Chondrocyte (in vitro differentiated cells): Measurements from ENCODE around the gene CEP250. TPM values are rescaled to one million over a fixed set of nuclear protein-coding genes. Genes with fewer than 3 reads are reported as not detected.
"Not testable (repeated sequence)": the region's sequence is repeated elsewhere in the genome, so short reads cannot be mapped to it uniquely, and the experiment has no call there.

Experiments
- DNase-seq: peaks from one replicate; pipeline ENCODE4 v3.0.0; 2021; ENCODE audit warnings: mixed read lengths, low spot score
- H3K27ac Mint-ChIP-seq: one replicate; pipeline ENCODE4 v1.8.0; 2021; ENCODE audit warnings: mild to moderate bottlenecking, moderate library complexity, mixed read lengths; ENCODE audit not compliant: unreplicated experiment
- H3K27me3 Mint-ChIP-seq: 2 replicates; pipeline ENCODE4 v1.8.0; 2021; ENCODE audit warnings: low read depth, mixed read lengths
- H3K36me3 Mint-ChIP-seq: 2 replicates; pipeline ENCODE4 v1.8.0; 2021; ENCODE audit warnings: low read depth, mixed read lengths
- H3K4me1 Mint-ChIP-seq: 2 replicates; pipeline ENCODE4 v1.8.0; 2021; ENCODE audit warnings: low read depth, mild to moderate bottlenecking, mixed read lengths
- H3K4me3 Mint-ChIP-seq: one replicate; pipeline ENCODE4 v1.8.0; 2021; ENCODE audit warnings: mild to moderate bottlenecking, moderate library complexity, mixed read lengths; ENCODE audit not compliant: unreplicated experiment
- H3K9me3 Mint-ChIP-seq: 2 replicates; pipeline ENCODE4 v1.8.0; 2021; ENCODE audit warnings: low read depth, mixed read lengths
- total RNA-seq: library from RNA; stranded (reverse); gene quantifications from 3 replicates; pipeline ENCODE4 v1.2.1, GENCODE V29; 2021
- TF ChIP-seq, protein P1 (sequence below): fragments of 200-600 bp; sonication (generic); IDR thresholded peaks from 2 replicates; pipeline ENCODE4 v1.5.0; 2021; ENCODE audit warnings: antibody characterized with exemption, mild to moderate bottlenecking, moderate library complexity

Gene CEP250
- total RNA-seq, 1 donor from 2014 or later, result 43.6 TPM

DNA sequence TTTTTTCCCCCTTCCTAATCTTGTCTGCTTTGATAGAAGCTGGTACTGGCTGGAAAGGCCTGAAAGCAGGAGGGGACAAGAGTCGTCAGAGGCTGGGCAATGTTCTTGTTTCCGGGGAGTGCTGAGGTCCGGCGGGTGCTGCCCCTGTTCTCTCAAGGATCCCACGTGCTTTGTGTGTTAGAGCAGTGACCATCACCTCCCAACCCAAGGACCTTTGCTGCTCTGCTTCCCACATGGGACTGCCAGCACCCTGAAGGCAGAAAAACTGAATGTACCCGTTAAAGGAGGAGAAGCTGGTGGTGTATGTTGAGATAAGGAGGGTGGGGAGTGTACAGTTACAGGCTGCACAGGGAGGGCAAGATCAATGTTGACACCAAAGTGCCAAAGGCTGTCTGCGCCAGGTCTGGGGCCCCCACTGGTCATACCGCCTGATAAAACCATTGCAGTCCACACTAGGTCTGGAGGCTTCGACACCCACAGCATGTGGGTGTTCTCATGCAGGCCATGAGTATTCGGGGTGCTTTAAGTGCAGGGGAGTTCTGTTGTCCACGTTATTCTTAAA is 59.1 kb downstream of the CEP250 start:
- H3K27me3 Mint-ChIP-seq, result no peaks in the 10 kb centered on the region
- peaks cover 8% of the 10 kb centered on the region for H3K4me1 Mint-ChIP-seq
- H3K9me3 Mint-ChIP-seq, result no peaks in the 10 kb centered on the region
- no peak overlapping the region for H3K27ac Mint-ChIP-seq
- DNase-seq, result no peak
- peaks cover 9% of the 10 kb centered on the region for H3K36me3 Mint-ChIP-seq
- H3K4me3 Mint-ChIP-seq, result no peak overlapping the region
- TF ChIP-seq, protein P1, sequence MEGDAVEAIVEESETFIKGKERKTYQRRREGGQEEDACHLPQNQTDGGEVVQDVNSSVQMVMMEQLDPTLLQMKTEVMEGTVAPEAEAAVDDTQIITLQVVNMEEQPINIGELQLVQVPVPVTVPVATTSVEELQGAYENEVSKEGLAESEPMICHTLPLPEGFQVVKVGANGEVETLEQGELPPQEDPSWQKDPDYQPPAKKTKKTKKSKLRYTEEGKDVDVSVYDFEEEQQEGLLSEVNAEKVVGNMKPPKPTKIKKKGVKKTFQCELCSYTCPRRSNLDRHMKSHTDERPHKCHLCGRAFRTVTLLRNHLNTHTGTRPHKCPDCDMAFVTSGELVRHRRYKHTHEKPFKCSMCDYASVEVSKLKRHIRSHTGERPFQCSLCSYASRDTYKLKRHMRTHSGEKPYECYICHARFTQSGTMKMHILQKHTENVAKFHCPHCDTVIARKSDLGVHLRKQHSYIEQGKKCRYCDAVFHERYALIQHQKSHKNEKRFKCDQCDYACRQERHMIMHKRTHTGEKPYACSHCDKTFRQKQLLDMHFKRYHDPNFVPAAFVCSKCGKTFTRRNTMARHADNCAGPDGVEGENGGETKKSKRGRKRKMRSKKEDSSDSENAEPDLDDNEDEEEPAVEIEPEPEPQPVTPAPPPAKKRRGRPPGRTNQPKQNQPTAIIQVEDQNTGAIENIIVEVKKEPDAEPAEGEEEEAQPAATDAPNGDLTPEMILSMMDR, result no peak

DNA sequence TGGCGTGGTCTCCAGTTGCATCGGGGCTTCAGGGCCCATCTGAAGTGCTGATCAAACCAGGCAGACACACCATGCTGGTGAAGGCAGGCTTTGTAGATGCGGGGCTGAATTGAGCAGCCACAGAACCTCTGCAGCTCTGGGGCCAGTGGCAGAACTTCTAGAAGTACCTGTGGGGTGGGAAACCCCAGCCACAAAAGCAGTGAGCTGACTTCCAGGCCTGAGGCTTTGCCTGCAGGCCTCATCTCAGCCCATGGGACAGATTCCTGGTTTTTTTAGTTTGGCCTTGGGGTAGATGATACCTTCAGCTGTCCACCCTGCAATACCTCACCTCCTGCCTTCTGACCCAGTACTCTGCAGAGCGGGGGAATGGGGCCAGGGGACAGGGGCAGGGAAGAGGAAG is 59.9 kb downstream of the CEP250 start:
- Mint-ChIP-seq H3K9me3 (no peaks in the 10 kb centered on the region), H3K4me1 (peaks cover 8% of the 10 kb centered on the region), H3K27me3 (no peaks in the 10 kb centered on the region), H3K4me3 (no peak overlapping the region), H3K36me3 (peaks cover 5% of the 10 kb centered on the region), H3K27ac (no peak overlapping the region)
- TF ChIP-seq, protein P1, result no peak
- DNase-seq, result no peak

DNA sequence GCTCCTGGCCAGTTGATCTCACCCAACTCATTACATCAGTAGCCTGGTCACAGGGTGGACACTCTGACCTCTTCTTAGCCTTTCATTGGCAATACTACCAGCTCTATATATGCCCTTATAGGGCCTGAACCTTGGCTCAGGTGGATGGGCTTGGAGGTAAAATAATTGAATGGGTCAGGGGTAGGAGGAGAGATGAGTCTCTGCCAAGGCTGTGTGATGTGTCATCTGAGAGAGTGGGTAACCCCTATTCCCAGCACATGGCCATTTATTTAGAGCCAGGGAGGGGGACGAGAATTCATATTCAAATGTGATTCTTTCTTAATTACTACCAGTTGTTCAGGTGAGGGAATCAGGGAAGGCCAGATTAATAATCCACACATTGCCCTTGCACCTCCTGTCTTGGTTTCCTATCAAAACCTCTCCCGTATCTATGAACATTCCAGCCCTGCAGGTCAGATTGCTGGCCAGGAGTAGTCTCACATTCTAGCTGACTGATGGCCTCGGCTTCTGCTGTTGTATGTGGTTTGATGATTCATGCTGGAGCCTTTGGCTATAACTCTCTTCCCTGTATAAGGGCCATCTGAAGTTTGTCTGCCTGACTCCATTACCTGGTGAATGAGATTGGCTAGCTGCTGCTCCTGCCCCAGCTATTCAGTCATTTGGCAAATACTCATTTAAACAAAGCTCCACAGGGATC is 60.7 kb downstream of the CEP250 start:
- no peaks in the 10 kb centered on the region for H3K27me3 Mint-ChIP-seq
- TF ChIP-seq, protein P1, result no peak
- H3K4me3 Mint-ChIP-seq, result no peak overlapping the region
- peaks cover 8% of the 10 kb centered on the region for H3K4me1 Mint-ChIP-seq
- peaks cover 5% of the 10 kb centered on the region for H3K36me3 Mint-ChIP-seq
- DNase-seq, result no peak
- no peaks in the 10 kb centered on the region for H3K9me3 Mint-ChIP-seq
- peak overlapping the region; percentile 33 for H3K27ac Mint-ChIP-seq

DNA sequence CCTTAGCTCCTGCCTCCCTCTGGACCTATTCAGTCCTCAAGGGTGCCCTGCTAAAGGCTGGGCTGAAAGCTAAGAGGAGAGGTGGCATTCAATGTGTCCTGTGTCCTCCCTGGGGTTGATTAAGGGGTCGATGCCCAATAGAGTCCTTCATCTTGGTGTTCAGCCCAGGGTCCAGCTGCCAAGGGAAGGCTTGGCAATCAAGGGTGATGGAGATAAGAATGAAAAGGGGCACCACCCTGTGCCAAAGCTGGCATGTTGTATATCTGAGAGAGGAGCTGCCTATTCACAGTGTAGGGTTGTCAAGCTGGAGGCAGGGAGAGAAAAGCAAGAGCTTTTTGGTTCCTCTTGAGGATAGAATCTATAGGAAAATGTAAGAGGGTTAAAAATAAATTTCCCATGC is 61.7 kb downstream of the CEP250 start:
- H3K27ac Mint-ChIP-seq, result no peak overlapping the region

DNA sequence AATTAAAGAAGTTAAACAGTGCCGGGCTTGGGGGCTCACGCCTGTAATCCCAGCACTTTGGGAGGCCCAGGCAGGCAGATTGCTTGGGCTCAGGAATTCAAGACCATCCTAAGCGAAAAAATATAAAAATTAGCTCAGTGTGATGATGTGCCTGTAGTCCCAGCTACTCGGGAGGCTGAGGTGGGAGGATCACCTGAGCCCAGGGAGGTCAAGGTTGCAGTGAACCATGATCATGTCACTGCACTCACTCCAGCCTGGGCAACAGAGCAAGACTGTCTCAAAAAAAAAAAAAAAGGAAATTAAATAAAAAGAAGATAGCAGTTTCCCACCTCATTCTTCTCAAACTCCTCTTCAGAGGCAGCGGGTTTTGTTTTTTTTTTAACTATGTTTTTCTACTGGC is 62.4 kb downstream of the CEP250 start:
- H3K27me3 Mint-ChIP-seq, H3K36me3 Mint-ChIP-seq, H3K9me3 Mint-ChIP-seq, H3K4me1 Mint-ChIP-seq, DNase-seq, H3K27ac Mint-ChIP-seq, H3K4me3 Mint-ChIP-seq: not testable (repeated sequence)

More for the DNA sequence above, 61.7 kb downstream of the CEP250 start:
- no peaks in the 10 kb centered on the region for H3K27me3 Mint-ChIP-seq
- H3K4me1 Mint-ChIP-seq, result peaks cover 8% of the 10 kb centered on the region
- peaks cover under 1% of the 10 kb centered on the region for H3K36me3 Mint-ChIP-seq
- TF ChIP-seq, protein P1, result no peak
- no peaks in the 10 kb centered on the region for H3K9me3 Mint-ChIP-seq
- no peak for DNase-seq
- H3K4me3 Mint-ChIP-seq, result no peak overlapping the region

DNA sequence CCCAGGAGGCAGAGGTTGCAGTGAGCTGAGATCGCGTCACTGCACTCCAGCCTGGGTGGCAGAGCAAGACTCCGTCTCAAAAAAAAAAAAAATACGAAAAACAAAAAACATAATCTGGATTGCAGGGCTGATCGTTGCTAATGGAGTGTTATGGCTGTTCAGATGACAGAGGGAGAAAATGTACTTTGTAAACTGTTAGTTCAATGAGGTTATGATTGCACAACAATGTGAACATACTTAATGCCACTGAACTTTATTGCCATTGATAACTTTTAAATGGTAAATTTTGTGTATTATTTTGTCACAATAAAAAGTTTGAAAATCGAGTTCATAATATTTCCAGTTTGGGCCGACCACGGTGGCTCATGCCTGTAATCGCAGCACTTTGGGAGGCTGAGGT is 63.6 kb downstream of the CEP250 start:
- Mint-ChIP-seq H3K36me3 (no peaks in the 10 kb centered on the region), H3K27me3 (no peaks in the 10 kb centered on the region), H3K4me1 (peaks cover 8% of the 10 kb centered on the region), H3K4me3 (no peak overlapping the region), H3K9me3 (no peaks in the 10 kb centered on the region), H3K27ac (no peak overlapping the region)
- TF ChIP-seq, protein P1, result no peak
- DNase-seq, result no peak
